NT2/D1 (cell line): ENCODE results near the gene RAB7A.

Source experiments
- SUZ12 ChIP-seq: IDR thresholded peaks from 2 replicates; pipeline ENCODE4 v1.6.1; 2011; ENCODE audit not compliant: insufficient read length, insufficient read depth; ENCODE audit errors: extremely low read depth
- YY1 ChIP-seq: IDR thresholded peaks from 2 replicates; pipeline ENCODE4 v1.6.1; 2011; ENCODE audit not compliant: insufficient read length, insufficient read depth

DNA sequence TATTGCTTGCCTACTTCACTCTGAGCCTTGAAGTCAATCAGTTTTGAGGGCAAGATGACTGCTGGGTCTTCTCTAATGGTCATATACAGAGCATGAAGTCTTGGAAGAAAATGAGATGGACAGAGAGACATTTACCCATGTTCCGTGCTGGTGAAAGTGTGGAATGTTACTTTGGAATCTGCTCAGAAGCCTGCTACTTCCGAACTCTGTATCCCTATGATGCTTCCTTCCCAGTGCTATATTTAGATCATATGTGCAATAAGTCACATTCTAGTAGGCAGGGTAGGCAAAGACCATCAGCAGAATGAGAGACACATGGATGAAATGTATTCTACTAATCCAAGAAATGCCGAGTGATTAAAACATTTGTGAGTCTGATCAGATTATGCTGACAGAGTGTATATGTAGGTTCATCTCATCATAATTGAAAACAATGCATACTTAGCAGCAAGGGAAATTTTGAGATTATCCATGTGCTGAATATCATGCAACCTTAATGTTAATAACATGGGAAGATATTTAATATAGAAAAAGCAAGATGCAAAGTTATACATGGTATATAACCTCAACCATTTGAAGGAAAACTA lies 60.5 kb downstream of the RAB7A start:
- no peak for TF ChIP-seq YY1
- no peak for TF ChIP-seq SUZ12
